GM18499 (cell line): ENCODE data around the gene TGFB1.
"Not testable (repeated sequence)": the region's sequence is repeated elsewhere in the genome, so short reads cannot be mapped to it uniquely, and the experiment has no call there.

Experiments
- ATAC-seq: cut with Tn5 transposase; IDR thresholded peaks from one replicate; pipeline ENCODE4 v1.9.1; 2021; ENCODE audit warnings: moderate number of reproducible peaks; ENCODE audit not compliant: insufficient read depth, unreplicated experiment

The TGFB1 gene

DNA sequence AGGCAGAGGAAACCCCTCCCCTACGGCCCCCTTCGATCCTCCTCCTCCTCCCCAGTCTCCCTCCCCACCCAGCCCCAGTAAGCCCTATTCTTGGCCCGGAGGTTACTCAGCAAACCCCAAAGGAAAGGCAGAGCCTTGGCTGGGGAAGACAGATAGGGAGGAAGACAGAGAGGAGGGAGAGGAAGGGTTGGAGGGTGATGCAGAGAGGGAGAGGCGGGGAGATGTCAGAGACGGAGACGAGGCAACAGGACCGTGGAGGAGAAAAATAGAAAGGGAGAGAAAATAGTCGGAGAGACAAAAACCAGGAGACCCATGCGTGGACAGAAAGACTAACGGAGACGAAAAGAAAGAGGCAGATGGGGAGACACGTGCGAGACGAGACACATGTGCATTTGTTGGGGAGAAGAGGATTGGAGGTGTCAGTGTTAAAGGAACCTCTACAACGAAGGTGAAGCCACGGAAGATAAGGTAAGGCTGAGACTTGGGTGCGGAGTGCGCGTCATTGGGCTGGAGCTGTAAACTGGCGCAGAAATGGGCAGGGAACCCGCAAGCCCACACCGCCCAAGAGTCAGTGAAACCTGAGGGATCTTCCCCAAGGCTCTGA, 2.9 kb downstream of the TGFB1 start:
- ATAC-seq, result no peak

DNA sequence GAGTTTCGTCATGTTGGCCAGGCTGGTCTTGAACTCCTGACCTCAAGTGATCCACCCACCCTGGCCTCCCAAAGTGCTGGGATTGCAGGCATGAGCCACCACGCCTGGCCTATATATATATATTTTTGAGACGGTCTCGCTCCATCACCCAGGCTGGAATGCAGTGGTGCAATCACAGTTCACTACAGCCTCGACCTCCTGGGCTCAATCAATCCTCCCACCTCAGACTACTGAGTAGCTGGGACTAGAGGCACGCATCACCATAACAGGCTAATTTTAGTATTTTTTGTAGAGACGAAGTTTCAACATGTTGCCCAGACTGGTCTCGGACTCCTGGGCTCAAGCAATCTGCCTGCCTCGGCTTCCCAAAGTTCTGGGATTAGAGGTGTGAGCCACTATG, 6.8 kb downstream of the TGFB1 start:
- ATAC-seq, result not testable (repeated sequence)

GRCh38 chr19:41344162-41344561, 9.6 kb downstream of the TGFB1 start:
- ATAC-seq, result no peak

DNA sequence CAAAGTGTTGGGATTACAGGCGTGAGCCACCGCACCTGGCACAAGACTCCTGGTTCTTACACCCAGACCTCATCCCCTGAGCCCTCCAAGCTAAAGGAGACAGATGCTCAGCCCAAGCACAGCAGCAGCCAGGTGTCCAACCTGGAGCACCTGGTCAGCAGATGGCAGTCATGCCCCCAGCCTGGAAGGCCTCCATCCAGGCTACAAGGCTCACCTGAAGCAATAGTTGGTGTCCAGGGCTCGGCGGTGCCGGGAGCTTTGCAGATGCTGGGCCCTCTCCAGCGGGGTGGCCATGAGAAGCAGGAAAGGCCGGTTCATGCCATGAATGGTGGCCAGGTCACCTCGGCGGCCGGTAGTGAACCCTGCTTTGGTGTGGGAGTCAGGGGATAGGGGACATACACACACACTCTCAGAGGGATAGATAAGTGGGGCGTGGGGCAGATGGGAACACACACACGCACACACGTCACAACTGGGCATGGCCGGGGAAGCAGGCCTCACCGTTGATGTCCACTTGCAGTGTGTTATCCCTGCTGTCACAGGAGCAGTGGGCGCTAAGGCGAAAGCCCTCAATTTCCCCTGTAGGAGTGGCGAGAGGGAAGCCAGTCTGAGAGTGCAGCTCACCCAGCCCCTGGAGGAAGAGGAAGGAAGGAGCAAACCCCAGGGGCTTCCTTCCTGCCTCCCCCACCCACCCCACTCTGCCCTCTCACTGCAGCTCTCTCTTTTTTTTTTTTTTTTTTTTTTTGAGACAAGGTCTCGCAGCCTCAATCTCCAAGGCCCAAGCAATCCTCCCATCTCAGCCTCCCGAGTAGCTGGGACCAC, 11.8 kb downstream of the TGFB1 start:
- no peak for ATAC-seq

GRCh38 chr19:41339936-41340335, 13.8 kb downstream of the TGFB1 start:
- ATAC-seq, result no peak

DNA sequence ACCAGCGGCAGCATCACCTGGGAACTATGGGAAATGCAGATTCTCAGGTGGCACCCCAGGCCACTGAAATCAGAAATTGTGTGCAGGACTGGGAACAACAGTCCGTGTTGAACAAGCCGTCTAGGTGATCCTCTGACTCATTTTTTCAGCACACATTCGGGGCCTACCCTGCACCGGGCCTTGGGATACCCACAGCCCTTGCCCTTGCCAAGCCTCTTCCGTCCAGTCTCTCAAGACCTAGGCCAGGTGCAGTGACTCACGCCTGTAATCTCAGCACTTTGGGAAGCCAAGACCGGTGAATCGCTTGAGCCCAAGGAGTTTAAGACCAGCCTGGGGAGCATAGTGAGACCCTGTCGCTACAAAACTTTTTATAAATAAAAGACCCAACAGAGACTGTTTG, 18.3 kb downstream of the TGFB1 start:
- no peak for ATAC-seq

GRCh38 chr19:41334793-41335192, 18.9 kb downstream of the TGFB1 start:
- no peak for ATAC-seq

GRCh38 chr19:41332468-41332867, 21.3 kb downstream of the TGFB1 start:
- no peak for ATAC-seq

- no peak for ATAC-seq
Observed at GRCh38 chr19:41332000-41332399, 21.7 kb downstream of the TGFB1 start.

DNA sequence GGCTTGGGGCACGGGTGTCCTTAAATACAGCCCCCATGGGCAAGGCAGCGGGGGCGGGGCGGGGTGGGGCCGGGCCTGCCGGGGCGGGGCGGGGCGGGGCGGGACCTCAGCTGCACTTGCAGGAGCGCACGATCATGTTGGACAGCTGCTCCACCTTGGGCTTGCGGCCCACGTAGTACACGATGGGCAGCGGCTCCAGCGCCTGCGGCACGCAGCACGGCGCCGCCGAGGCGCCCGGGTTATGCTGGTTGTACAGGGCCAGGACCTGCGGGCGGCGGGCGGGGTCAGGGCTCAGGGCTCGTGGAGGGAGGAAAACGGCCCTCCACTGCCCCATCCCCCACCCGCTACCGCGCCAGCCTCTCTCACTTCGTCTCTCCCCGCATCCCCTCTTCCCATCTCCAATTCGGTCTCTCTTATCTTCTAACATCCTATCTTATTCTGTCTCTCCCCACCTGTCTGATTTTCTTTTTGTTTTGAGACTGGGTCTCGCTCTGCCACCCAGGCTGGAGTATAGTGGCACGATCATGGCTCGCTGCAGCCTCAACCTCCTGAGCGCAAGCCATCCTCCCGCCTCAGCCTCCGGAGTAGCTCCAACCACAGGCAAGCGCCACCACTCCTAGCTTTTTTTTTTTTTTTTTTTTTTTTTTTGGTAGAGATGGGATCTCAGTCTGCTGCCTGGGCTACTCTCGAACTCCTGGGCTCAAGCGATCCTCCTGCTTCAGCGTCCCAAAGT, 22.6 kb downstream of the TGFB1 start:
- no peak for ATAC-seq

DNA sequence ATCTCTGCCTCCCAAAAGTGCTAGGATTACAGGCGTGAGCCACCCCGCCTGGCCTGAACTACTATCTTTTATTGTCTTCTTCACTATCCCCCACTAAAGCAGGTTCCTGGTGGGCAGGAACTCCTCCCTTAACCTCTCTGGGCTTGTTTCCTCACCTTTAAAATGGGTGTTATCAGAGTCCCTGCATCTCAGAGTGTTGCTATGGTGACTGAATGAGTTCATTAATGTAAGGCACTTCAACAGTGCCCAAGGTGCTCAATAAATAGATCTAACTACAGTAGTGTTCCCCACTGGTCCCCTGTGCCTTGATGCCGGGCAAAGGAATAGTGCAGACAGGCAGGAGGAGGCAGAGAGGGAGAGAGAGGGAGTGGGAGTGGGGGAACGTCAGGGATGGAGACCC, 23.2 kb downstream of the TGFB1 start:
- ATAC-seq, result no peak

DNA sequence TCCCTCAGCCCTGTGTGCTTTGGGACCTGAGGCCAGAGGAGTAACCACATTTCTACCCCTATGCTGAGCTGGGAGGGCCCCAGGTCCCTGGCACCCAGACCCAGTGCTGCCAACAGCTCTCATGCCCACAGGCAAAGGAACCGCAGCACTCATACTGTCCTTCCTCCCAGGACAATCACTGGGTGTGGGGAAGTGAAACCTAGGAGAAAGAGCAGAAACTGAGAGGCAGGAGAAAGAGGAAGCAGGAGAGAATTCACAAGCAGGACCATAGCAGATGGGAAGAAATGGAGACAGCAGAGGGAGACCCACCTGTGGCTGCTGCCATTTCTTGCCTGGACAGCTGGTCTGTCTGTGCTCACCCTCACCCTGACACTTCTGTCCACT, 24.9 kb downstream of the TGFB1 start:
- no peak for ATAC-seq

DNA sequence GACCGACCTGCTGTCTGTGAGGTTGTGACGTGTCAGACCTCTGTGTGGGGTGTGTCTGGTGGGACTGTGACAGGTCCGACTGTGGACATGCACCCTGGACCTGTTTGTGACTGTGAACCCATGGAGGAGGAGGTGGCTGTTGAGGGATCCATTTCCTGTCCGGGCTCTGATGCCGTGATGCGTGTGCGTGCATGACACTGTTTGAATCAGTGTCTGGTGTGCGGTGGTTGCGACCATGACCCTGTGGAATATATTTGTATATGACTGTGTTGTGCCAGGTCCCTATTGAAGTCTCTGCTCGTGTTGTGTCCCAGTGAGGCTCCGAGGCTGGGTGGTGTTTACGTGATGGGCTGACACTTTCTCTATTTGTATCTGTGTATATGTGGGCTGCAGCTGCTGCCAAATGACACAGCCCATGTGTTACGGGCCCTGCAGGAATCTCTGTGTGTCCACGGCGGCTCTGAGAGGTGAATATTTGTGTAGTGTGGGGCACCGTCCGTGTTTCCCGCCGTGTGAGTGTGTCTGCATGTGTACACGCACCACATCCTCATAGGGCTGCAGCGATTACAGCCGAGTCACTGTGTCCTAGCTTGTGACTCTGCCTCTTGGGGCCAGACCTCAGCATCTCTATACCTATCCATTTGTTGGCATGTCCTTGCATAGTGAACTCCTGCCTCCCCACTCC, 25.4 kb downstream of the TGFB1 start:
- ATAC-seq, result no peak

DNA sequence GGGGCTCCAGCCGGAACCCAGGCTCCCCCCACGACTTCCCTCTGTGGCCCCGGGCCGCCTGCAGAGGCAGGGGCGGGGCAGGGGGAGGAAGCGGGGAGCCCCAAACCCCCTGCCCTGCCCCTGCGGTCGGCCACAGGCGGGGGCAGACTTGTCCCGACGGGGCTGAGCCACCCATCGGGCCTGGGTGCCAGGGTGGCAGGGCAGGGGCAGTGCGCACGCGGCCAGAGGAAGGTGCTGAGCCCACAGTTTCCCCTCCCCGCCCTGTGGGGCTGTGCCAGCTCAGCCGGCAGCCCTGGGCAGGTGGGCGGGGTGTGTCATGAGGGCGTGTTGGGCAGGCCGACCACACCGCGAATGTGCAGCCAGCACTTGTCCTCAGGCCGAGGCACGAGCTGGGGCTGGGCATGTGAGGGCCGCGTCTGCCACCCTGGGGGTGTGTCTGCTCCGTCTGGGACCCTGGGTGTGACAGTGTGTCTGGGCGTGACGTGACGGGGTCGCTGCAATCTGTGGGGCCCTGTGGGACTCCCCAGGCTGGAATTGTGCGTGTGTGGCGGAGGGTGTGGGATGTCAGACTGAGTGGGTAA, 26.1 kb downstream of the TGFB1 start:
- no peak for ATAC-seq

- ATAC-seq, result no peak
Observed at GRCh38 chr19:41327076-41327575, 26.6 kb downstream of the TGFB1 start.

- no peak for ATAC-seq
Observed at GRCh38 chr19:41325947-41326706, 27.6 kb downstream of the TGFB1 start.

- ATAC-seq, result no peak
Observed at GRCh38 chr19:41325640-41325946, 28.1 kb downstream of the TGFB1 start.

- ATAC-seq, result no peak
Observed at GRCh38 chr19:41324921-41325639, 28.6 kb downstream of the TGFB1 start.

- no peak for ATAC-seq
Observed at GRCh38 chr19:41324231-41324702, 29.5 kb downstream of the TGFB1 start.
